Nucleus accumbens (tissue), 56 donors: ENCODE measurements around the gene SAP130.

Experiments used
- DNase-seq, 56 donors: peaks; one replicate each; lab custom pipeline; 2025; lab: John Stamatoyannopoulos, UW

SAP130 gene

GRCh38 chr2:128026448-128027277, 1.2 kb downstream of the SAP130 start:
- DNase-seq: peak in 16 of 56 donors; percentile 15 to 61 (median 48)

GRCh38 chr2:128024816-128025215, 3.0 kb downstream of the SAP130 start:
- no peak for DNase-seq

DNA sequence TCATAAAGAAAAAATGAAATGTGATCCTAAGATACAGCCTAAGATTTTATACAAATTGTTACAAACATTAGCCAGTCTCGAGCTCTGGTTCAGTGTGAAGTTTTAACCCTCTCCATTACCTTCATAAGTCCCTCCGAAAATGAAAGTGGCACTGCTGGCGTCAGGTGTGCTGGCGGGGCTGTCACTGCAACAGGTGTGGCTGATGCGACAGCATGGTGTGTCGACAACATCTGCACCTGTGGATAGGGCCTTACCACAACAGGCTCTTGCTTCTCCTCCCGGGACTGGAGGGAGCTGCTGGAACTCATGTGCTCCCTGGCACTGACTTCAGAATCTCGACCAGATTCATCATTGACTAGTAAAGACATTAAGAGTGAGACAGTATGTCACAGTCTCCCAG, 10.3 kb downstream of the SAP130 start:
- DNase-seq: no peak

DNA sequence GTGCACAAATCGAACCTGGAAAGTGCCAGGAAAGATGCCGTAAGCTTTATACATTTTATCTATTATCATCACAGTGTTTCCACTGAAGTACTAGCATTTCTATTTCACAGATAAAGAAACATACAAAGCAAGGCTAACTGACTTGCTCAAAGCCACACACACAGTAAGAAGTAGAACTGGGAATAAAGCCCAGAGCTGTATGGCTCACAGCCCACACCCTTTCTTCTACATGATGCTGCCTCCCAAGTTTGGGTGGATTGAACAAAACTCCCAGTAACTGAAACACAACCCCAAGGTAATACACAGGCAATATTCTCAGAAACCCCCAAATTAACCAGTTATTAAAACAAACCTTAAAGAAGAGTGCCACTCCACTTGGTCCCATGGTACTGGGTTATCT, 11.2 kb downstream of the SAP130 start:
- peak in 7 of 56 donors; percentile 2 to 47 (median 14) for DNase-seq

DNA sequence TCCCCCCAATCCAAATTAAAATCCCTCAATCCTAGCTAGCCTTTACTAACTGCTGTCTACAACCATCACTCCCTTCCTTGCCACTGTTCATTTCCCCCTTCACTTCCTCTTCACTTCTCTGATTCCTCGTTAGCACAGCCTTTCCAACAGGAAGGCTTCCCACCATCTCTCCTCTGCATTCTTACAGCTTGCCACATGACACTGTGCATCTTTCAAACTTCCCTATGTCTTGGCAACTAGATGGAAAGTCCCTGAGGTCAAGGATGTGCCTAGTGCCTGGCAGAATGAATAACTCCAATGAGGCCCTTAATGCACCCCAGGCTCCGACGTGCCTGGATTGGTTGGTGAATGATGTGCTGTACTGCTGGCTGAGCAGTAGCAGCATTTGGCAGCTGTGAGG, 15.2 kb downstream of the SAP130 start:
- DNase-seq: no peak

DNA sequence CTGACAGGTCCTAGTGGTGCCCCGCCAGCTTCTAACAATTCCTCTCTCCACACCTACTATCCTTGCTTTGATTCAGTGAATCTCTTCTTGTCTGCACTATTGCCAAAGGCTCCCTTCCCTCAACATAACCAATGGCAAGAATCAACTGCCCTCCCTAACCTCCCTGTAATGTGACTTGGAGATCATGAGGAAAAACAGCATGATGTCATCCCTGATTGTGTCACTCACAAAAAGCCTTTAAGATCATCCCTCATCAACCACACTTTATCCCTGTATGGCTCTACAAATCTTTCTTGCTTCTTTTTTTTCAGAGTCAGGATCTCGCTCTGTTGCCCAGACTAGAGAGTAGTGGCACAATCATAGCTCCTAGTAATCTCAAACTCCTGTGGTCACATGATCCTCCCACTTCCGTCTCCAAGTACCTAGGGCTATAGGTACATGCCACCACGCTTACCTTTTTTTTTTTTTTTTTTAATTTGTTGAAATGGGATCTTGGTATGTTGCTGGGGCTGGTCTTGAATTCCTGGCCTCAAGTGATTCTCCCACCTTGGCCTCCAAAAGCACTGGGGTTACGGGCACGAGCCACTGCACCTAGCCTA, 19.7 kb downstream of the SAP130 start:
- no peak for DNase-seq

- DNase-seq: no peak
Measured at GRCh38 chr2:128004509-128004908, 23.4 kb downstream of the SAP130 start.

DNA sequence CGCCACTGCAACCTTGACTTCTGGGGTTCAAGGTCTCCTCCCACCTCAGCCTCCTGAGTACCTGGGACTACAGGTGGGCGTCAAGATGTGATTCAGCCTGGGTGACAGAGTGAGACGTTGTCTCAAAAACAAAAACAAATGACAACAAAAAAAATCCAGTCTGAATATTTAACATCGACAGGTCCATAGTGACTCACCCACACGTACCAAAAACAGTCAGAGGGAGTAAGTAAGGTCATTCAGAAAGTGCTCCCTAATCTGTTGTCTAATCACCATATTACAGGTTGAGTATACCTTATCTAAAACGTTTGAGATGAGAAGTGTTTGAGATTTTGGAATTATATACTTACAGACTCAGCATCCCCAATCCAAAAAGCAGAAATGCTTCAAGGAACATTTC, 24.4 kb downstream of the SAP130 start:
- DNase-seq: no peak

GRCh38 chr2:127996160-127996559, 31.7 kb downstream of the SAP130 start:
- no peak for DNase-seq

DNA sequence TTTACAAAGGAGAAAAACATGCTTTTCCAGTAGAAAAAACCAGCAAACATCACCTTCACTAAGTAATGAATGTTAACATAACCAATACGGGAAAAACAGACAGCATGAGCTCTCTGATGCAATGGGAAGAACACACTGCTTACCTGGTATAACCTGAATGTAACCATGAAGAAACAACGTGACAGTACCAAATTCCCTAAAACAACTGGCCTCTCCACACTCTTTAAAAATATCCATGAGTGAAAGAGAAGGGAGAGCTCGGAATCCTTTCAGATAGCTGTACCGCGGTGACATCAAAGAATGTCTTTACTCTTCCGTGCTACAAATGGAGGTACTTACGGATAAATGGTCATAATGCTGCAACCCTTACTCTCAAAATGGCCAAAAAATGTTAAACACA, 32.1 kb downstream of the SAP130 start:
- no peak for DNase-seq

- DNase-seq: no peak
Measured at GRCh38 chr2:127993659-127994058, 34.2 kb downstream of the SAP130 start.

DNA sequence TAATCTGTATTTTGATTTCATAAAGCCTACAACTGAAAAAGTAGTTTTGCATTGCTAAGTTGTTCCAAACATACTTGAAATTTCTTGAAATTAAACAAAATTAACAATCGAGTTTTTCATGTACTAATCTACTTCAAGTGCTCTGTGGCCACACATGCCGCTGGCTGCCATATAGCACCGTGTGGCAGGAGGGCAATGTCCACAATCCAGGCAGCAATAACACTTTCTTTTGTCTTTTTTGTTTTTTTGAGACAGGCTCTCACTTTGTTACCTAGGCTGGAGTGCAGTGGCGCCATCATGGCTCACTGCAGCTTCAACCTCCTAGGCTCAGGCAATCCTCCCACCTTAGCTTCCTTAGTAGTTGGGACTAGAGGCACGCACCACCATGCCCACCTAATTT, 36.1 kb downstream of the SAP130 start:
- no peak for DNase-seq

- DNase-seq: peak in 19 of 56 donors; percentile 6 to 68 (median 45)
Measured at GRCh38 chr2:127986548-127987079, 41.2 kb downstream of the SAP130 start.

DNA sequence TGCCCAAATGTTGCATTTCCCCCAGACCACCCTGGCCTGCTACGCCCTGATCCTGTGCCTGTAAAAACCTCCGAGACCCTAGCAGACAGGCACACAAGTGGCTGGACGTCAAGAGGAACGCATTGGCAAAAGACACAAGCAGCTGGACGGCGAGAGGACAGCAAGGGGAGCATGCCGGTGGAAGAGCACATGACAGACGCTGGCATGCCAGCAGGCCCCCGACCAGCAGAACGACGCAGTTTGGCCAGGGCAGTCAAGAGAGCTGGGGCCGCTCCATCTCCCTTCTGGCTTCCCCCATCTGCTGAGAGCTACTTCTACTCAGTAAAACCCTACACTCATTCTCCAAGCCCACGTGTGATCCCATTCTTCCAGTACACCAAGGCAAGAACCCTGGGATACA, 42.1 kb downstream of the SAP130 start:
- peak in 24 of 56 donors; percentile 10 to 66 (median 36) for DNase-seq

DNA sequence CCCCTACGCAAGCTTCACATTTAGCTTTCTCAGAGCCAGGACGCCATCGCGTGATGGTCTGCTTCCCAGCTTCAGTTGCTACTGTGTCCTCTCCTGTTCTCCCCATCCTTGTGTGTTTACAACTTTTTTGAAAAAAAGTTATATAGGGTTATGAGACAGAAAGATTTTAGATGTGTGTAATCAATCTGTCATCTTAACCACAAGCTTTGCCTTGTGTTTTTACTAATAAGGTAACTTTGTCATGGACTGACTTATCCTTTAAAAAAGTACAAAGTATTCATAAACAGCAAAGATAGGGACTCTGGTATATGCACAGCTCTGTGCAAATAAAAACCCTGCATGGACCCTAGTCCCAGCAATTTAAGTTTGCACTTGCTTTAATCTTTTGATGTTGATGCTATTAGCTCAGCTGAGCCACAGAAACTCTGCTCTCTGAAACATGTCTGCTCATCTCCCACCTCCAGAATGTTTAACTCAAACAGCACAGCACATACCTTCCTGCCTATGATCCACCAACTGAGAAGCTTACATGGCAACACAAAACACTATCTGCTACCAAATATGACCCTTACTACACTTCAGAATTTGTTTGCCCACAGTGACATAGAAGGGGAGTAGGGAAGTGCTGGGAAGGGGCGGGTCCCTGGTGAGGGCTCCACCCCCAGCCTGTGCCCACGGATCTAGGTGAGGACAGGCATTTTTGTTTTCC, 42.7 kb downstream of the SAP130 start:
- no peak for DNase-seq

- no peak for DNase-seq
Measured at GRCh38 chr2:127984551-127984950, 43.3 kb downstream of the SAP130 start.

- no peak for DNase-seq
Measured at GRCh38 chr2:127969446-127969845, 58.4 kb downstream of the SAP130 start.

DNA sequence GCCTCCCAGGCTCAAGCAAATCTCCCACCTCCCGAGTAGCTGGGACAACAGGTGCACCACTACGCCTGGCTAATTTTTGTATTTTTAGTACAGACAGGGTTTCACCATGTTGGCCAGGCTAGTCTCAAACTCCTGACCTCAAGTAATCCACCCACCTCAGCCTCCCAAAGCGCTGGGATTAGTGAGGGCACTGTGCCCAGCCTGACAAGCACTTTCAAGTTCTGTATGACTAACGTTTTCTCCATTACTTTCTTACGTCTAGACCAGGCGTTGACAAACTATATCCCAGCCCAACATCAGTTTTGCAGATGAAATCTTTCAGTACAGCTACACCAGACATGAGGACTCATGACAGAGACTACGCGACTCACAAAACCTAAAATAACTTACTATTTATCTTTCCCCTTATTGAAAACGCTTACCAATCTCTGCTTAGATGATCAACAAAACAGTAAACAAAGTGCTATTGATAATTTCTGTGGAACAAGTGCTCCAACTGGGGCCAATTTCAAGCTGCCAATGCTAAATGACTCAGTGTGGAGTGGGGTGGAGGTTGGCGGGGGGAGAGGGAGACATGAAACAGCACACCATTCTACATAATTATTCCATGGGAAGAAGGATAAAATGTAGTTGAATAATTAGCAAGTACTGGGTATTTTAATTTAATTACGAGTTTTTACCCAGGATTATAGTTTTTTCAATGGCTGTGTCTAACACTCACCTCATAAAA, 59.1 kb downstream of the SAP130 start:
- peak in 12 of 56 donors; percentile 6 to 80 (median 23) for DNase-seq

DNA sequence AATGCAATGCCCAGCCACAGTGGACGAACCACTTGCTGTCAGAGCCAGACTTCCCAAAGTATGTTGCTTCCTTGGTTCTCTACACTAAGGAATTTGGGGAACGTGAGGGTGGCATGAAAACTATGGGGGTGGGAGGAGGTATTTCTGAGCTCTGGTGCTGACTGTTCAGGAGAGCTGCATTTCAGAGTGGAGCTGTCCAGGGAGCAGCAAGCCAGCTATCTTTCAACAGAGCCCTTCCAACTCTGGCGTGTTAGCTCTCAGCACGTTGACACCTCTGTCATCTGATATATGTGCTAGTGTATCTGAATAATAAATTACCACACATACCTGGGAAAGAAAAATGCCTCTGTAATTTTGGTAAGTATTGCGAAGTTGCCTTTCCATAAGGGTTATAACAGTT, 66.1 kb downstream of the SAP130 start:
- DNase-seq: no peak

GRCh38 chr2:127957240-127957639, 70.6 kb downstream of the SAP130 start:
- no peak for DNase-seq

DNA sequence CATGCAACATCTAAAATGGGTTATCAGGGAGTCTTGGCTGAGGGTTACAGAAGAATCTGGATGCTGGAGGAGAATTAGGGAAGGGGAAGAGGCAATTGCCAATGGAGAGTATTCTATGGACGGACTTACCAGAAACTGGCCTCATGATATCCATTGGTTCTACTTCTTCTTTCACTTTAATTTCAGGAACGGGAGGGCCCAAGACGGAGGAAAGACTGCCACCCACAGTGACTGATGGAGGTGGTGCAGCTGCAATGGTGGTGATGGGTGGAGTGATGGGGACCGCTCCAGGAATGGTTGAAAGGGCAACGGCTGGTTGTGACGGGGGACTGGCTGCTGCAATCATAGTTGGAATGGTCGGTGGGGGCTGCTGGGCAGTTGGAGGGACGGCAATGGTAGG, 73.0 kb downstream of the SAP130 start:
- no peak for DNase-seq
